Sigmoid colon (tissue), 7 donors: ENCODE measurements around the gene CMTR1. TPM values are rescaled to one million over a fixed set of nuclear protein-coding genes. Genes with fewer than 3 reads are reported as not detected.

ENCODE experiments used
- DNase-seq: peaks from one replicate; pipeline ENCODE4 v3.0.0-alpha.2; 2019
- H3K27ac ChIP-seq, 4 donors: fragments of 200-600 bp; sonication (generic); one replicate each; pipeline ENCODE4 v1.5.1; 2016 to 2019; ENCODE audit warnings: mild to moderate bottlenecking in 1 of 4
- H3K27me3 ChIP-seq, 3 donors: fragments of 200-600 bp; sonication (generic); one replicate each; pipeline ENCODE4 v1.5.1; 2019; ENCODE audit warnings: mild to moderate bottlenecking in 1 of 3
- H3K36me3 ChIP-seq, 4 donors: fragments of 200-600 bp; sonication (generic); one replicate each; pipeline ENCODE4 v1.5.1; 2016 to 2019
- H3K4me1 ChIP-seq, 4 donors: fragments of 200-600 bp; sonication (generic); one replicate each; pipeline ENCODE4 v1.5.1; 2017 to 2019
- H3K4me3 ChIP-seq, 4 donors: fragments of 200-600 bp; sonication (generic); one replicate each; pipeline ENCODE4 v1.5.1; 2017 to 2019; ENCODE audit warnings: mild to moderate bottlenecking in 2 of 4, moderate library complexity in 1 of 4
- H3K9me3 ChIP-seq, 4 donors: fragments of 200-600 bp in 3 of 4; sonication (generic) in 3 of 4; one replicate each; pipeline versions ENCODE4 v1.5.1 to v1.6.1; 2013 to 2019
- EP300 ChIP-seq, 4 donors: sonication (generic); formaldehyde crosslinking; IDR thresholded peaks; one replicate each; pipeline ENCODE4 v1.6.1; 2017; ENCODE audit warnings: antibody characterized with exemption in 4 of 4
- POLR2A ChIP-seq, 2 donors: fragments of 450-650 bp; IDR thresholded peaks; one replicate each; pipeline ENCODE4 v1.6.1; 2016; ENCODE audit warnings: antibody characterized with exemption in 2 of 2, mild to moderate bottlenecking in 2 of 2, moderate library complexity in 2 of 2
- POLR2AphosphoS5 ChIP-seq, 4 donors: sonication (generic); formaldehyde crosslinking; IDR thresholded peaks; one replicate each; pipeline ENCODE4 v1.6.1; 2017; ENCODE audit warnings: antibody characterized with exemption in 4 of 4
- WGBS, 2 donors: extraction: QIAGEN DNeasy Blood & Tissue Kit; methylation state at CpG; one replicate each; pipeline ENCODE4 v1.1.7; 2013; 5-methylcytosine and 5-hydroxymethylcytosine counted together
- intact Hi-C: fragments of 100-400 bp; cut with DNase I; formaldehyde crosslinking; loops from one replicate; pipeline ENCODE4 v1.15.1; 2023
- polyA plus RNA-seq, 3 donors: library from polyadenylated mRNA; stranded (reverse); fragments of 200-250 nt; gene quantifications; one replicate each; pipeline ENCODE4 v1.2.3, GENCODE V29; 2013
- total RNA-seq, 4 donors: library from RNA; depleted of rRNA; stranded (reverse); fragments of >200 nt; gene quantifications; one replicate each; pipeline ENCODE4 v1.1.0, GENCODE V29; 2016
- TF ChIP-seq, protein P1 (sequence below), 4 experiments: fragments of 450-650 bp in 3 of 4; fragments of 200-600 bp in 1 of 4; IDR thresholded peaks; one replicate each; pipeline ENCODE4 v1.5.1; 2016 to 2019; ENCODE audit warnings: antibody characterized with exemption in 4 of 4, mild to moderate bottlenecking in 3 of 4, moderate library complexity in 2 of 4
- donor health status: healthy with polysubstance abuse.
- donor health status: Bipolar disorder and iron deficiency.
- donor health status: healthy.

Gene CMTR1
- total and polyA plus RNA-seq, 7 donors, result 4.2 to 33.5 (median 30.8) TPM

DNA sequence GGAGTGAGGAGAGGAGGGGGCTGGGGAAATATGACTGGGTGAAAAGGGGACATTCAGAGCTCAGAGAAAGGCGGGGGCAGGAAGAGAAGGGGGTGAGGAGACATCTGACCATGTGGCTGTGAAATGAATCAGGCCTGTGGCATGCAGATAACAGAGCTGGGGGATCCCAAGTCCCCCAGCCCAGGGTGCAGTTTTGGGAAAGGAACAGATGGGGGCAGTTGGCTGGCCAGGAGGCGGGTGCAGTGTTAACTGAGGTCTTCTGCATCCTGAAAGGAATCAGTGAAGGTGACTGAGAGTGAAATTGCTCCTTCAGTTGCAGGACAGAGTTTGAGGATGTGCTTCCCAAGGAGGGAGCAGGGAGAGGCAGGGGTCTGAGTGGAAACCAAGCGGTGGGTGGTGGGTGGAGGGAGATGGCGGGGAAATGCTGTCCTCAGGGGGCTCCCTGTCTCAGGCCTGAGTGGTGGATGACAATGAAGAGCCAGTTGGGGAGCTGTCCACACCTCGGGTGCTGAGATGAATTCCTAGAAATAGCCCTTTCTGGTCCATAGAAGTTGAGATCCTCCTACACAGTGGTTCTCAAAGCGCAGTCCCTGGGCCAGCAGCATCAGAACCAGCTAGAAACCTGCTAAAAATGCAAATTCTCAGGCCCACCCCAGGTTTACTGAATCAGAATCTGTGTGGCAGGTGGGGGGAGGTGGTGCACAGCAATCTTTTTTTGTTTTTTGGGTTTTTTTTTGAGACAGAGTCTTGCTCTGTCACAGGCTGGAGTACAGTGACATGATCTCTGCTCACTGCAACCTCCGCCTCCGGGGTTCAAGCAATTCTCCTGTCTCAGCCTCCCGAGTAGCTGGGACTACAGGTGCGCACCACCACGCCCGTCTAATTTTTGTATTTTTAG, 92.7 kb downstream of the CMTR1 start:
- Histone ChIP-seq H3K27me3 (peaks cover 0 to 33% (median 0%) of the 10 kb centered on the region in 3 donors), H3K9me3 (no peaks in the 10 kb centered on the region), H3K36me3 (no peaks in the 10 kb centered on the region), H3K27ac (no peak overlapping the region), H3K4me3 (no peak overlapping the region), H3K4me1 (no peaks in the 10 kb centered on the region)
- DNase-seq, result no peak
- intact Hi-C loops, result no loop called here
- 68 to 76% methylated on average over 12 of the region's 12 CpGs for WGBS, 2 donors
- no peak for TF ChIP-seq EP300 (IDR thresholded peaks at IDR 0.05)
- TF ChIP-seq POLR2AphosphoS5 (IDR thresholded peaks at IDR 0.05), result no peak
- no peak for TF ChIP-seq POLR2A (IDR thresholded peaks at IDR 0.05)
- TF ChIP-seq, protein P1, sequence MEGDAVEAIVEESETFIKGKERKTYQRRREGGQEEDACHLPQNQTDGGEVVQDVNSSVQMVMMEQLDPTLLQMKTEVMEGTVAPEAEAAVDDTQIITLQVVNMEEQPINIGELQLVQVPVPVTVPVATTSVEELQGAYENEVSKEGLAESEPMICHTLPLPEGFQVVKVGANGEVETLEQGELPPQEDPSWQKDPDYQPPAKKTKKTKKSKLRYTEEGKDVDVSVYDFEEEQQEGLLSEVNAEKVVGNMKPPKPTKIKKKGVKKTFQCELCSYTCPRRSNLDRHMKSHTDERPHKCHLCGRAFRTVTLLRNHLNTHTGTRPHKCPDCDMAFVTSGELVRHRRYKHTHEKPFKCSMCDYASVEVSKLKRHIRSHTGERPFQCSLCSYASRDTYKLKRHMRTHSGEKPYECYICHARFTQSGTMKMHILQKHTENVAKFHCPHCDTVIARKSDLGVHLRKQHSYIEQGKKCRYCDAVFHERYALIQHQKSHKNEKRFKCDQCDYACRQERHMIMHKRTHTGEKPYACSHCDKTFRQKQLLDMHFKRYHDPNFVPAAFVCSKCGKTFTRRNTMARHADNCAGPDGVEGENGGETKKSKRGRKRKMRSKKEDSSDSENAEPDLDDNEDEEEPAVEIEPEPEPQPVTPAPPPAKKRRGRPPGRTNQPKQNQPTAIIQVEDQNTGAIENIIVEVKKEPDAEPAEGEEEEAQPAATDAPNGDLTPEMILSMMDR (IDR thresholded peaks at IDR 0.05), result no peak

DNA sequence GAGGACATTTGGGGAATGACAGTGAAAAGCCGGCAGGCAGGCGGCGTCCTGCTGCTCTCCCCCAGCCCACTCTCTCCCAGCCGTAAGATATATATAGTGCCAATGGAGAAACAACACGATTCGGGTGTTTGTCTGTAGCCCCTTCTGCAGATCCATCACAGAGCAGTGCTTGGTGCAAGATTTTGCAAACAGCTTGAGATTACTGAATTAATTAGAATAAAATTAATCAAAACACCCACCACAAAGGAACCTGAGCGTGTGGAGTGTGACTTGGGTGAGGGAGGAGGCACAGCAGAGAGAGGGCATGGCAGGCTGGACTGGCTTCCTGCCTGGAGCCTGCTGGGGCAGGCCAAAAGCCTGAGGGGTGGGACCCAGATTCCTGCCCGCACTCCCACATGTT, 95.5 kb downstream of the CMTR1 start:
- Histone ChIP-seq H3K27ac (no peak overlapping the region), H3K27me3 (peaks cover 0 to 49% (median 0%) of the 10 kb centered on the region in 3 donors), H3K36me3 (no peaks in the 10 kb centered on the region), H3K4me1 (no peaks in the 10 kb centered on the region), H3K9me3 (no peaks in the 10 kb centered on the region), H3K4me3 (no peak overlapping the region)
- WGBS, 2 donors, result 67 to 76% methylated on average over 8 of the region's 8 CpGs
- no peak for DNase-seq
- TF ChIP-seq, protein P1 (IDR thresholded peaks at IDR 0.05), result no peak
- TF ChIP-seq POLR2A (IDR thresholded peaks at IDR 0.05) (no peak), POLR2AphosphoS5 (IDR thresholded peaks at IDR 0.05) (no peak), EP300 (IDR thresholded peaks at IDR 0.05) (no peak)
- intact Hi-C loops, result no loop called here

DNA sequence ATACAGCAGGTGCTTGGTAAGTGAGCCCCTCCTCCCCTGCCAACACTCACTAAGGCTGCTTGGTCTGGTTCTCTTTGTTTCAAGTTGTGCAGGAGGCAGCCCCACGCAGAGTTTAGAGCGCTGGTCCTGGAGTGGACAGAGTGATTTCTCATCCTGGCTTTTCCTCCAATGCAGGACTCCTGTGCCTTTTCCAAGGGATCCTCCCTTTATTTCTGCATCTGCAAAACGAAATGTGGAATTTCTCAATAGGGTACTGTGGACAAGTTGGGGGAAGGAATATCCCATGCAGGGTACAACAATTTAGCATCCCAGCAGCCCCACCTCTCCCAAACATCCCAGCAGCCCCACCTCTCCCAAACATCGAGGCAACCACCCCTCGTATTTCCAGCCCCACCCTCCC, 97.3 kb downstream of the CMTR1 start:
- Histone ChIP-seq H3K27ac (no peak overlapping the region), H3K36me3 (no peaks in the 10 kb centered on the region), H3K4me1 (peaks cover 0 to 5% (median under 1%) of the 10 kb centered on the region in 4 donors), H3K4me3 (no peak overlapping the region), H3K9me3 (no peaks in the 10 kb centered on the region), H3K27me3 (peaks cover 5 to 65% (median 14%) of the 10 kb centered on the region in 3 donors)
- no peak for DNase-seq
- WGBS, 2 donors, result 29 to 54% methylated on average over 5 of the region's 5 CpGs
- intact Hi-C loops, result no loop called here
- TF ChIP-seq POLR2A (IDR thresholded peaks at IDR 0.05) (no peak), POLR2AphosphoS5 (IDR thresholded peaks at IDR 0.05) (no peak), EP300 (IDR thresholded peaks at IDR 0.05) (no peak)
- TF ChIP-seq, protein P1 (IDR thresholded peaks at IDR 0.05), result no peak

DNA sequence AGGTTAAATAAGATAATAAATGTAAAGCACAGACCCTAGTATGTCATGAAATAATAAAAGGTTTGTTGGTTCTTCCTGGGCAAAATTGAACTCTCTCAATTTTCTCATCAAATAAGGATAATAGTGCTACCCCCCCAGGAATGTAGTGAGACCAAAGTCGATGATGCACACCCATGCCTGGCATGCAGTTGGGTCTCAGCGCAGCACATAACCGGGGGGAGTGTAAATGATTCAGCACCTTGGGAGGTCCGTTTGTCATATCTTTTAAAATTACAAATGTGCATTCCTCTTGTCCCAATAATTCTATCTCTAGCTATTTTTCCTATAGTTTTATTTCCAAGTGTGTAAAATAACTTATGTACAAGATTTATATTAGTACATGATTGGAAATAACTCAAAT, 98.0 kb downstream of the CMTR1 start:
- TF ChIP-seq, protein P1 (IDR thresholded peaks at IDR 0.05), result no peak
- TF ChIP-seq POLR2A (IDR thresholded peaks at IDR 0.05) (no peak), POLR2AphosphoS5 (IDR thresholded peaks at IDR 0.05) (no peak), EP300 (IDR thresholded peaks at IDR 0.05) (no peak)
- no peak overlapping the region for H3K27ac ChIP-seq
- peaks cover 0 to 12% (median 8%) of the 10 kb centered on the region in 4 donors for H3K4me1 ChIP-seq
- no peaks in the 10 kb centered on the region for H3K9me3 ChIP-seq
- H3K36me3 ChIP-seq, result no peaks in the 10 kb centered on the region
- peaks cover 8 to 72% (median 20%) of the 10 kb centered on the region in 3 donors for H3K27me3 ChIP-seq
- 80 to 89% methylated on average over 4 of the region's 4 CpGs for WGBS, 2 donors
- intact Hi-C loops, result no loop called here
- no peak for DNase-seq
- no peak overlapping the region for H3K4me3 ChIP-seq

Other genes with a start within 250 kb of the CMTR1 start
- gene TBC1D22B, start 175.4 kb upstream of the CMTR1 start, total RNA-seq, result 1 to 10 TPM; 6.1 to 7.2 (median 6.3) TPM
- gene TBC1D22B, start 175.4 kb upstream of the CMTR1 start, polyA plus RNA-seq, result 10 to 100 TPM in 1 of 3 donors, 1 to 10 TPM in 2; 8.6 to 10.8 (median 9.5) TPM
- 1 to 10 TPM in 2 of 4 donors, under 1 TPM in 1, not detected in 1; 0.55 to 5.3 (median 1.1) TPM for gene TMEM217, start 175.1 kb upstream of the CMTR1 start, total RNA-seq
- under 1 TPM; 0.60 to 0.90 (median 0.69) TPM for gene TMEM217, start 175.1 kb upstream of the CMTR1 start, polyA plus RNA-seq
- 10 to 100 TPM in 2 of 4 donors, 1 to 10 TPM in 2; 8.8 to 18.5 (median 12.7) TPM for gene RNF8, start 79.2 kb upstream of the CMTR1 start, total RNA-seq
- 10 to 100 TPM; 10.2 to 12.3 (median 11.6) TPM for gene RNF8, start 79.2 kb upstream of the CMTR1 start, polyA plus RNA-seq
- 10 to 100 TPM; 16.0 to 36.4 (median 22.0) TPM for gene CCDC167, start 66.7 kb downstream of the CMTR1 start, total RNA-seq
- 10 to 100 TPM; 13.8 to 54.0 (median 30.3) TPM for gene CCDC167, start 66.7 kb downstream of the CMTR1 start, polyA plus RNA-seq